DND-41 (cell line): ENCODE measurements around the gene CARHSP1.
"Not testable (repeated sequence)": the region's sequence is repeated elsewhere in the genome, so short reads cannot be mapped to it uniquely, and the experiment has no call there.

Experiments used
- ATAC-seq: fragments of 200-7000 bp; cut with Tn5 transposase; 3 replicates; pipeline ENCODE4 v1.9.1; 2021; ENCODE audit warnings: low read depth; ENCODE audit not compliant: insufficient read depth
- DNase-seq: peaks from one replicate; pipeline ENCODE4 v3.0.0-alpha.2; 2020
- H2AFZ ChIP-seq: 2 replicates; pipeline ENCODE4 v1.6.0; 2012; ENCODE audit warnings: low read depth, low read length
- H3K27ac ChIP-seq: 2 replicates; pipeline ENCODE4 v1.5.1; 2012; ENCODE audit warnings: low read length, inconsistent platforms
- H3K27me3 ChIP-seq: fragments of 200-600 bp; sonication (generic); 2 replicates; pipeline ENCODE4 v1.6.0; 2012; ENCODE audit warnings: low read length, mild to moderate bottlenecking, inconsistent platforms; ENCODE audit not compliant: insufficient read depth, poor library complexity
- H3K36me3 ChIP-seq: 2 replicates; pipeline ENCODE4 v1.5.1; 2012; ENCODE audit warnings: low read length, inconsistent platforms; ENCODE audit not compliant: insufficient read depth
- H3K4me1 ChIP-seq: 2 replicates; pipeline ENCODE4 v1.5.1; 2012; ENCODE audit warnings: mild to moderate bottlenecking, low read length; ENCODE audit not compliant: insufficient read depth
- H3K4me2 ChIP-seq: 2 replicates; pipeline ENCODE4 v1.6.0; 2012; ENCODE audit warnings: mild to moderate bottlenecking, moderate library complexity, low read length, inconsistent platforms; ENCODE audit not compliant: insufficient read depth
- H3K4me3 ChIP-seq, 2 experiments: fragments of 200-600 bp in 1 of 2; shearing (Covaris generic) in 1 of 2; 2 replicates each; pipeline ENCODE4 v1.5.1; 2012 to 2016; ENCODE audit warnings: inconsistent platforms in 2 of 2, low read length in 2 of 2, mild to moderate bottlenecking in 2 of 2, low read depth in 1 of 2, moderate library complexity in 1 of 2
- H3K79me2 ChIP-seq: 2 replicates; pipeline ENCODE4 v1.6.0; 2012; ENCODE audit warnings: low read length, inconsistent platforms; ENCODE audit not compliant: insufficient read depth
- H3K9ac ChIP-seq: 2 replicates; pipeline ENCODE4 v1.6.0; 2012; ENCODE audit warnings: low read depth, mild to moderate bottlenecking, inconsistent platforms, low read length, moderate library complexity
- H3K9me3 ChIP-seq: 2 replicates; pipeline ENCODE4 v1.5.1; 2012; ENCODE audit warnings: low read length, moderate library complexity, mild to moderate bottlenecking, inconsistent platforms; ENCODE audit not compliant: insufficient read depth, severe bottlenecking
- H4K20me1 ChIP-seq: 2 replicates; pipeline ENCODE4 v1.6.0; 2012; ENCODE audit warnings: low read length; ENCODE audit not compliant: insufficient read depth
- CTCF ChIP-seq: IDR thresholded peaks from 2 replicates; pipeline ENCODE4 v1.5.1; 2012; ENCODE audit warnings: borderline replicate concordance, low read length, moderate library complexity, mild to moderate bottlenecking; ENCODE audit not compliant: poor library complexity, severe bottlenecking; ENCODE audit errors: extremely low read depth
- EZH2 ChIP-seq: IDR thresholded peaks from 3 replicates; pipeline ENCODE4 v1.6.1; 2012; ENCODE audit warnings: borderline replicate concordance, low read depth, mild to moderate bottlenecking, moderate library complexity, low read length, inconsistent platforms; ENCODE audit not compliant: severe bottlenecking

The CARHSP1 gene

GRCh38 chr16:8868416-8869211 lies at the start of gene CARHSP1:
CARHSP1 (minus strand) TSS chr16:8869006; CDS start chr16:8859328, 9,678 bp downstream.
- Histone ChIP-seq H2AFZ (peak within 1 kb of the TSS; percentile 69), H3K9me3 (no peaks in the 10 kb centered on the region), H3K4me2 (peak within 1 kb of the TSS; percentile 91), H3K4me3 (peak within 1 kb of the TSS; percentile 82), H3K9ac (peak within 1 kb of the TSS; percentile 79), H4K20me1 (peaks cover 44% of the 10 kb centered on the region), H3K36me3 (peaks cover 43% of the 10 kb centered on the region), H3K27ac (peak within 1 kb of the TSS; percentile 95), H3K27me3 (no peaks in the 10 kb centered on the region), H3K4me1 (peaks cover 66% of the 10 kb centered on the region), H3K79me2 (peaks cover 58% of the 10 kb centered on the region)
- ATAC-seq = peak; percentile 73
- TF ChIP-seq EZH2 = no peak
- TF ChIP-seq CTCF = no peak
- DNase-seq = peak; percentile 94

DNA sequence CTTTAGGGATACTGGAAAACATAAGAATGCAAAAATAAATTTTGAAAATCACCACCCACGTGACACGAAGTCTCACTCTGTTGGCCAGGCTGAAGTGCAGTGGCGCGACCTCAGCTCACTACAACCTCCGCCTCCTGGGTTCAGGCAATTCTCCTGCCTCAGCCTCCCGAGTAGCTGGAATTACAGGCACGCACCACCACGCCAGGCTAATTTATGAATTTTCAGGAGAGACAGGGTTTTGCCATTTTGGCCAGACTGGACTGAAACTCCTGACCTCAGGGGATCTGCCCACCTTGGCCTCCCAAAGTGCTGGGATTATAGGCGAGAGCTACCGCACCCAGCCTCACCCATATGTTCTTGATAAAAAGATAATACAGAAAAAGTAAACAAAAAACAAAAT lies 48.5 kb upstream of the CARHSP1 start:
- H2AFZ ChIP-seq, H3K9ac ChIP-seq, ATAC-seq, DNase-seq, H3K27ac ChIP-seq, H3K27me3 ChIP-seq, H3K4me3 ChIP-seq, H3K4me2 ChIP-seq, H3K9me3 ChIP-seq: not testable (repeated sequence)
- H3K79me2 ChIP-seq = peaks cover 72% of the 10 kb centered on the region
- peaks cover 64% of the 10 kb centered on the region for H3K4me1 ChIP-seq
- H4K20me1 ChIP-seq = peaks cover 62% of the 10 kb centered on the region
- peaks cover 95% of the 10 kb centered on the region for H3K36me3 ChIP-seq

GRCh38 chr16:8916541-8917225 lies 47.9 kb upstream of the CARHSP1 start:
- H3K4me3 ChIP-seq = no peak overlapping the region
- H3K79me2 ChIP-seq = peaks cover 73% of the 10 kb centered on the region
- no peak overlapping the region for H3K4me2 ChIP-seq
- peaks cover 95% of the 10 kb centered on the region for H3K36me3 ChIP-seq
- H3K9ac ChIP-seq = no peak overlapping the region
- H4K20me1 ChIP-seq = peaks cover 62% of the 10 kb centered on the region
- ATAC-seq (no peak), DNase-seq (no peak)
- no peak for TF ChIP-seq EZH2
- TF ChIP-seq CTCF = no peak
- H3K4me1 ChIP-seq = peaks cover 68% of the 10 kb centered on the region
- H2AFZ ChIP-seq = no peak overlapping the region
- H3K27me3 ChIP-seq = no peaks in the 10 kb centered on the region
- H3K9me3 ChIP-seq = no peaks in the 10 kb centered on the region
- H3K27ac ChIP-seq = no peak overlapping the region

DNA sequence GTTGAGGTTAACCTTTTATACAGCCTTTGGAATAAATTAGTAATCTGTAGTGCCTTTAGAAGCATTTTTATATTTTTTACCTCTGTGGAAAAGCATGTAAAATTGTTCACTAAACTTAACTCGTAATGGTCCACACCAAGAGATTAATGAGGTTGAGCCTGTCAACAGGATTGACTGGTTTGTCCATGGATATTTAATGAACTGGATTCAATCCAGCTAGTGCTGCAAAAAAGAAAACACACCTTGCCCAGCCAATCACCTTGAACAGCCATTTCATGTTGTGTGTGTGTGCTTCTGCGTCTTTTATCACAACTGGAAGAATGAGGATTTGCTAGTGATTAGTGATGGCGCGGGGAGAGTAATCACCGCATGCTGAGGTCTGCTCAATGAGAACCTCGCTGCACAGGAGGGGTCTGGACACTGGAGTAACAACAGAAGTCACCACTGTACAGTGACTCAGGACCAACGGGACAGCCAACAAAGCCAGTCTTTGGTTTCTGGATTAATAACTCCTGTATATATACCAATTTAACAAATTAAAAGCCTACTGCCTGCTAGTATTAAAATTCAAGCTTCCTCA lies 47.0 kb upstream of the CARHSP1 start:
- H3K4me2 ChIP-seq = no peak overlapping the region
- no peak for DNase-seq
- H2AFZ ChIP-seq = no peak overlapping the region
- peaks cover 74% of the 10 kb centered on the region for H3K79me2 ChIP-seq
- no peak overlapping the region for H3K9ac ChIP-seq
- H3K9me3 ChIP-seq = no peaks in the 10 kb centered on the region
- H3K36me3 ChIP-seq = peaks cover 95% of the 10 kb centered on the region
- H3K27ac ChIP-seq = no peak overlapping the region
- H4K20me1 ChIP-seq = peaks cover 66% of the 10 kb centered on the region
- H3K4me3 ChIP-seq = no peak overlapping the region
- H3K27me3 ChIP-seq = no peaks in the 10 kb centered on the region
- H3K4me1 ChIP-seq = peaks cover 67% of the 10 kb centered on the region
- no peak for TF ChIP-seq EZH2
- no peak for ATAC-seq
